ENCODE results near the gene KCTD16.

- no peak for TF ChIP-seq CTCF (tag by site-specific recombination; IDR thresholded peaks at IDR 0.05)
- TF ChIP-seq ZBTB49 (tag by site-specific recombination; IDR thresholded peaks at IDR 0.05; ENCODE audit: low read depth): no peak
- no peak for TF ChIP-seq ZNF639 (tag by site-specific recombination; IDR thresholded peaks at IDR 0.05)
- no peak for TF ChIP-seq BCL11A (tag by site-specific recombination; IDR thresholded peaks at IDR 0.05; ENCODE audit: low read depth)
- TF ChIP-seq ZNF214 (tag by site-specific recombination; IDR thresholded peaks at IDR 0.05; ENCODE audit: borderline replicate concordance): no peak
Measured at GRCh38 chr5:144391044-144391443, 220.4 kb downstream of the KCTD16 start.
